ENCODE measurements around the gene CHD8. TPM values are rescaled to one million over a fixed set of nuclear protein-coding genes. Genes with fewer than 3 reads are reported as not detected.

Gene CHD8
- polyA plus RNA-seq, 2 donors = 22.4 to 27.2 TPM

DNA sequence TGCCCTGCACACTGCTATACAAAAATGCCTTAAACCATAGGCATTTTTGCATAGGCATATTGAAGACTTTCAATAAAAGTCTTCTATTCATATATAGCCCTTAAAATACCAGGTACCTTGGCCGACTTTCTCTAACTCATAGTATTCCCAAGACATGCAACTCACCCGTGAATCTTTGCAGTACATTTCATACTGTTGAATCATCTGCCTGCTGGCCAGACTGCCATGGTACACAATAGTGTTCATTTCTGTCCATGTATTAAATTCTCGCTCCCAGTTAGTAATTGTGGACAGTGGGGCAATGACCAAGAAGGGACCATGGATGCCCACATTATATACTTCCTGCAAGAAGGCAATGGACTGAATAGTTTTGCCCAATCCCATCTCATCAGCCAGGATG is 47.8 kb downstream of the CHD8 start:
- 76 to 84% methylated on average over 3 of the region's 3 CpGs for WGBS, 2 donors
- no peak overlapping the region for H3K27ac ChIP-seq (ENCODE audit: low read depth in 2 of 2, low read length in 1 of 2)
- H3K36me3 ChIP-seq (ENCODE audit: control insufficient read depth in 2 of 2, insufficient read depth in 2 of 2, low read length in 1 of 2) = peaks cover 10 to 27% of the 10 kb centered on the region in 2 donors

DNA sequence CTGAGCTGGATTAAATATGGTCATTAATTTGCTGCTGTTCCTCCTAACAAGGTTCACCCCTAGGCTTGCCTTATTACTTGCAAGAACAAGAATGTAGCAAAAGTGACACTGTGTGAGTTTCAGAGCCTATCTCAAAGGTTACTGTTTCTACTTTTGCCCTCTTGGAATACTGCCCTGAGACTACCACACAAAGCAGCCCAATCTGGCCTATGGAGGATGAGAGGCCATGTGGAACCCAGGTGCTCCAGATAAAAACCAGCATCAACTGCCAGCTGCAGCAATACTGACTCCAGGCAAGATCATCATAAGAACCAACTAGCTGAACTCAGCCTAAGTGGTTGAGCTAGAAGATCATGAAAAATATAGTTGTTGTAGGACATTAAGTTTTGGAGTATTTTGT is 49.7 kb downstream of the CHD8 start:
- no peak overlapping the region for H3K27ac ChIP-seq (ENCODE audit: low read depth in 2 of 2, low read length in 1 of 2)
- H3K36me3 ChIP-seq (ENCODE audit: control insufficient read depth in 2 of 2, insufficient read depth in 2 of 2, low read length in 1 of 2) = peaks cover 9 to 32% of the 10 kb centered on the region in 2 donors
- H3K27me3 ChIP-seq (ENCODE audit: control insufficient read depth in 1 of 2, insufficient read depth in 2 of 2, low read length in 2 of 2) = no peaks in the 10 kb centered on the region
- no peaks in the 10 kb centered on the region for H3K4me1 ChIP-seq (ENCODE audit: control insufficient read depth in 2 of 2, insufficient read depth in 2 of 2, low read length in 1 of 2)
- H3K9me3 ChIP-seq (ENCODE audit: control insufficient read depth in 2 of 2, insufficient read depth in 1 of 2, low read depth in 1 of 2, low read length in 1 of 2) = no peaks in the 10 kb centered on the region
- H3K4me3 ChIP-seq (ENCODE audit: low read depth in 1 of 2, low read length in 2 of 2) = no peak overlapping the region

More for the DNA sequence above, 47.8 kb downstream of the CHD8 start:
- H3K9me3 ChIP-seq (ENCODE audit: control insufficient read depth in 2 of 2, insufficient read depth in 1 of 2, low read depth in 1 of 2, low read length in 1 of 2) = no peaks in the 10 kb centered on the region
- no peaks in the 10 kb centered on the region for H3K4me1 ChIP-seq (ENCODE audit: control insufficient read depth in 2 of 2, insufficient read depth in 2 of 2, low read length in 1 of 2)
- no peaks in the 10 kb centered on the region for H3K27me3 ChIP-seq (ENCODE audit: control insufficient read depth in 1 of 2, insufficient read depth in 2 of 2, low read length in 2 of 2)
- H3K4me3 ChIP-seq (ENCODE audit: low read depth in 1 of 2, low read length in 2 of 2) = no peak overlapping the region

DNA sequence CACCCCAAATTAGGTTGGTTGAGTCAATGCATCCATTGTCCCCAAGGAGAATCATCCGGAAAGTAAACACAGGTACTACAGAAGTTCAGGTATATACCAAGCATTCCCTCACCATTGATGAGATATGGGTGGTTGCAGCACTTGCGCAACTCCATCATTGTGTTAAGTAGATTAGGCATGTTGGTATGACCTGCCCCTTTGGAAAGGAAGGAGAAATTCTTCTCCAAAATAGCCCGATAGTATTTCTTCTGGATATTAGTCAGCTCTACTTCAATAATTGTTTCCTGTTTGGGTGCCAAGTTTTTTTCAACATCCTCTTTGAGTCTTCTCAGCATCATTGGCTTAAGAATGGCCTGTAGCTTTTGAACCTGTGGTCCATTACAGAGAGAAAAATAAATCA is 50.8 kb downstream of the CHD8 start:
- whole genome bisulfite sequencing, 2 donors = 67 to 71% methylated on average over 3 of the region's 3 CpGs
- Histone ChIP-seq H3K4me1 (ENCODE audit: control insufficient read depth in 2 of 2, insufficient read depth in 2 of 2, low read length in 1 of 2) (no peaks in the 10 kb centered on the region), H3K27me3 (ENCODE audit: control insufficient read depth in 1 of 2, insufficient read depth in 2 of 2, low read length in 2 of 2) (no peaks in the 10 kb centered on the region), H3K27ac (ENCODE audit: low read depth in 2 of 2, low read length in 1 of 2) (no peak overlapping the region), H3K4me3 (ENCODE audit: low read depth in 1 of 2, low read length in 2 of 2) (no peak overlapping the region), H3K9me3 (ENCODE audit: control insufficient read depth in 2 of 2, insufficient read depth in 1 of 2, low read depth in 1 of 2, low read length in 1 of 2) (no peaks in the 10 kb centered on the region), H3K36me3 (ENCODE audit: control insufficient read depth in 2 of 2, insufficient read depth in 2 of 2, low read length in 1 of 2) (peaks cover 13 to 32% of the 10 kb centered on the region in 2 donors)

DNA sequence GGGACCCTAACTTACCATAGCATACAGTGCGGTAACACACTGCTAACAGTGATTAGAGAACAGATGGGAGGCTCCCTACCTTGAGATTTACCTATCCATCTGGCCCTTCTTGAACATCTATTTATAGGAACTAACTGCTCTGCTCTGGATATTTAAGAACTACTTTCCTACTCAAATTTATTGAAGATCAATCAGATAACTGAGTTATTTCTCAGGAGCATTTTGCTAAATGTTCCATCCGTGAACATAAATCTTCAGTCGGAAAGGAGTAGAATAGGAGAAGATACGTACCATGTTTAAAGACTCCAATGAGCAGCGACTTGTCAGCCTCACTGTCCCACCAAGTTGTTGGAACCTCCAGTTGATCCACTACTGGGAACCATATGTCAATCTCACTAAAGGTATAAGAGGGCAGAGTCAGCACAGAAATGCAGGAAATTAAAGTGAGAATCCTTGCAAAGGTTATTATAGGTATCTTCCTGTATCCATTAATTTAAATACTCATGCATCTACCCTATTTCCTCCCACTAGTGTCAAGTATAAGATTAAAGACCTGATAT is 56.5 kb downstream of the CHD8 start:
- H3K27me3 ChIP-seq (ENCODE audit: control insufficient read depth in 1 of 2, insufficient read depth in 2 of 2, low read length in 2 of 2) = no peaks in the 10 kb centered on the region
- WGBS, 2 donors = 94 to 96% methylated on average over 5 of the region's 5 CpGs

DNA sequence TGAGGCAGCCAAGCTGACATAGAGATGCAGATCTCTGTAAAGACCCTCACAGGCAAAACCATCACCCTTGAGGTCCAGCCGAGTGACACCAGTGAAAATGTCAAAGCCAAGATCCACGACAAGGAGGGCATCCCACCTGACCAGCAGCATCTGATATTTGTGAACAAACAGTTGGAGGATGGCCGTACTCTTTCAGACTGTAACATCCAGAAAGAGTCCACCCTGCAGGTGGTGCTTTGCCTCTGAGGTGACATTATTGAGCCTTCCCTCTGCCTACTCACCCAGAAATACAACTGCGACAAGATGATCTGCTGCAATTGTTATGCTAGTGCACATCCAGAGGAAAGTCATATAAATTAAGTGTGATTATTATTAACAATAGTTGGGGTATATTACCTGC is 57.0 kb downstream of the CHD8 start:
- Histone ChIP-seq H3K36me3 (ENCODE audit: control insufficient read depth in 2 of 2, insufficient read depth in 2 of 2, low read length in 1 of 2) (peaks cover 26 to 27% of the 10 kb centered on the region in 2 donors), H3K4me3 (ENCODE audit: low read depth in 1 of 2, low read length in 2 of 2) (no peak overlapping the region), H3K9me3 (ENCODE audit: control insufficient read depth in 2 of 2, insufficient read depth in 1 of 2, low read depth in 1 of 2, low read length in 1 of 2) (no peaks in the 10 kb centered on the region), H3K27me3 (ENCODE audit: control insufficient read depth in 1 of 2, insufficient read depth in 2 of 2, low read length in 2 of 2) (no peaks in the 10 kb centered on the region), H3K27ac (ENCODE audit: low read depth in 2 of 2, low read length in 1 of 2) (no peak overlapping the region), H3K4me1 (ENCODE audit: control insufficient read depth in 2 of 2, insufficient read depth in 2 of 2, low read length in 1 of 2) (no peaks in the 10 kb centered on the region)
- 92 to 99% methylated on average over 4 of the region's 4 CpGs for WGBS, 2 donors

More for the DNA sequence above, 56.5 kb downstream of the CHD8 start:
- Histone ChIP-seq H3K36me3 (ENCODE audit: control insufficient read depth in 2 of 2, insufficient read depth in 2 of 2, low read length in 1 of 2) (peaks cover 22 to 25% of the 10 kb centered on the region in 2 donors), H3K4me3 (ENCODE audit: low read depth in 1 of 2, low read length in 2 of 2) (no peak overlapping the region), H3K4me1 (ENCODE audit: control insufficient read depth in 2 of 2, insufficient read depth in 2 of 2, low read length in 1 of 2) (no peaks in the 10 kb centered on the region), H3K9me3 (ENCODE audit: control insufficient read depth in 2 of 2, insufficient read depth in 1 of 2, low read depth in 1 of 2, low read length in 1 of 2) (no peaks in the 10 kb centered on the region), H3K27ac (ENCODE audit: low read depth in 2 of 2, low read length in 1 of 2) (no peak overlapping the region)

DNA sequence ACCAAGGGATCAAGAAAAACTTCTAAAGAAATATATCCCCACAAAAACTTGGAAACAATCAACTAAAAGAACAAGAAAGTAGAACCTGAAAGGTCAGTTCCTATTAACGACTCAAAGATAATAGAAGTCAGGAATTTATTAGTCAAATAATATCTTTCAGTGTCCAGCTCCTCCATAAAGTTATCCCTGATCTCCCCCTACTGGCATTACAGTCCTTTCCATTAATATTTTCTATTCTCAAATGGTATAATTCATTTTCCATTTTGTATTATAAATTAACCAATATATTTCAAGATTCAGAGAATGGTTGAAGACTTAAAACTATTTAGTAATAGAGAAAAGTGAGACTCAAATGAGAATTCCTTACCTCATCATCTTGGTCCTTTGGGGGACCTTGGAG is 60.5 kb downstream of the CHD8 start:
- Histone ChIP-seq H3K27ac (ENCODE audit: low read depth in 2 of 2, low read length in 1 of 2) (no peak overlapping the region), H3K27me3 (ENCODE audit: control insufficient read depth in 1 of 2, insufficient read depth in 2 of 2, low read length in 2 of 2) (no peaks in the 10 kb centered on the region), H3K9me3 (ENCODE audit: control insufficient read depth in 2 of 2, insufficient read depth in 1 of 2, low read depth in 1 of 2, low read length in 1 of 2) (no peaks in the 10 kb centered on the region), H3K4me3 (ENCODE audit: low read depth in 1 of 2, low read length in 2 of 2) (no peak overlapping the region), H3K4me1 (ENCODE audit: control insufficient read depth in 2 of 2, insufficient read depth in 2 of 2, low read length in 1 of 2) (no peaks in the 10 kb centered on the region), H3K36me3 (ENCODE audit: control insufficient read depth in 2 of 2, insufficient read depth in 2 of 2, low read length in 1 of 2) (peaks cover 31 to 40% of the 10 kb centered on the region in 2 donors)
- WGBS, 2 donors = 0 to 24% methylated on average over 1 of the region's 1 CpG

DNA sequence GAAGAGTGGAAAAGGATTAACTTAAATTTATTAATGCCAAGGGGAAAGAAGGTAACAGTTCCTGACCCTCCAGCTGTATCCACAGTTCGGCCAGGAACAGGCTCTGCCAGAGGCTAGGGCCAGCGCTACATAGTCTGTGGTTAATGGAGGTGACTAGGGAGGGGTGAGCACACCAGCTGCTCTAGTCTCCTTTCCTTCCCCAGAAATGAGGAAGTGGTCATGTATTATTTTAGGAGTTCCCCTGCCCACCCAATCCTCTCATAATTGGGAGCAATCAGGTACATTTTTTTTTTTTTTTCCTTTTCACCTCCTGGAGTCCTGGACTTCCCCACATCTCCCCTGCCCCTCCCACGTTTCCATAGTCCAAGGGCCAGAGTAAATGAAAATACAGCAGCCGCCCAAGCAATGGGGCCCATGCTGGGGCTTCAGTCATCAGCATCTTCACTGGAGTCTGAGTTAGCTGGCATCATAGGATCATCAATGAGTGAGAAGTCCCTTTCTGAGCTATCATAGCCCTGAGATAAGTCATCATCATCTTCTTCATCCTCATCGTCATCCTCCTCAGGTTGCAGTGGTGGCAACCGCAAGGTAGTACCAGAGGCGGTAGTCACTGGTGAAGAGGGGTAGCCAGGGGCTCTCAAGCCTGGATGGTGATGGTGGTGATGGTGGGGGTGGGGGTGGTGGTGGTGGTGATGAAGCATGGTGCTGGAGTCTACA is 70.6 kb downstream of the CHD8 start:
- 85% methylated on average over 7 of the region's 7 CpGs for WGBS, 2 donors
- Histone ChIP-seq H3K36me3 (ENCODE audit: control insufficient read depth in 2 of 2, insufficient read depth in 2 of 2, low read length in 1 of 2) (peaks cover 0 to 12% of the 10 kb centered on the region in 2 donors), H3K9me3 (ENCODE audit: control insufficient read depth in 2 of 2, insufficient read depth in 1 of 2, low read depth in 1 of 2, low read length in 1 of 2) (no peaks in the 10 kb centered on the region), H3K27ac (ENCODE audit: low read depth in 2 of 2, low read length in 1 of 2) (no peak overlapping the region), H3K27me3 (ENCODE audit: control insufficient read depth in 1 of 2, insufficient read depth in 2 of 2, low read length in 2 of 2) (no peaks in the 10 kb centered on the region), H3K4me1 (ENCODE audit: control insufficient read depth in 2 of 2, insufficient read depth in 2 of 2, low read length in 1 of 2) (no peaks in the 10 kb centered on the region), H3K4me3 (ENCODE audit: low read depth in 1 of 2, low read length in 2 of 2) (no peak overlapping the region)

DNA sequence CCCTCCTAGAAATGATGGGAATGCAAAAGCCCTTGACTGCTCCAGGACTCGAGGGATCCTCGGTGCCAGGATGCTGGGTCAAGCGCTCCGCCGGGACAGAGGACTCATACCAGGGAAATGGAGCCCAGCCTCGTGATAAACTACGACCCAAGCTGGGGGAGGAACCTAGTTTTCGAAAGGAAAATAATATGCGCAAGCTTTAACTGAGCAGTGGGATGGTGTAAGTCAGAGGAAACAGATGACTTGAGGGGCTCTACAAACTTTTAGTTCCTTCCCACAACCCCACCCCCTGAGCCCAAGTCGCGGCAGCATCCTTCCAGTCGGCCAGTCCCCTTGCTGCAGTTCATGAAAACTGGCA is 71.5 kb downstream of the CHD8 start:
- Histone ChIP-seq H3K4me3 (ENCODE audit: low read depth in 1 of 2, low read length in 2 of 2) (peak overlapping the region; percentile 88 to 91), H3K4me1 (ENCODE audit: control insufficient read depth in 2 of 2, insufficient read depth in 2 of 2, low read length in 1 of 2) (no peaks in the 10 kb centered on the region), H3K36me3 (ENCODE audit: control insufficient read depth in 2 of 2, insufficient read depth in 2 of 2, low read length in 1 of 2) (peaks cover 0 to 9% of the 10 kb centered on the region in 2 donors), H3K27me3 (ENCODE audit: control insufficient read depth in 1 of 2, insufficient read depth in 2 of 2, low read length in 2 of 2) (no peaks in the 10 kb centered on the region), H3K9me3 (ENCODE audit: control insufficient read depth in 2 of 2, insufficient read depth in 1 of 2, low read depth in 1 of 2, low read length in 1 of 2) (no peaks in the 10 kb centered on the region), H3K27ac (ENCODE audit: low read depth in 2 of 2, low read length in 1 of 2) (peak overlapping the region; percentile 85 to 93)
- 1 to 3% methylated on average over 12 of the region's 12 CpGs for WGBS, 2 donors

DNA sequence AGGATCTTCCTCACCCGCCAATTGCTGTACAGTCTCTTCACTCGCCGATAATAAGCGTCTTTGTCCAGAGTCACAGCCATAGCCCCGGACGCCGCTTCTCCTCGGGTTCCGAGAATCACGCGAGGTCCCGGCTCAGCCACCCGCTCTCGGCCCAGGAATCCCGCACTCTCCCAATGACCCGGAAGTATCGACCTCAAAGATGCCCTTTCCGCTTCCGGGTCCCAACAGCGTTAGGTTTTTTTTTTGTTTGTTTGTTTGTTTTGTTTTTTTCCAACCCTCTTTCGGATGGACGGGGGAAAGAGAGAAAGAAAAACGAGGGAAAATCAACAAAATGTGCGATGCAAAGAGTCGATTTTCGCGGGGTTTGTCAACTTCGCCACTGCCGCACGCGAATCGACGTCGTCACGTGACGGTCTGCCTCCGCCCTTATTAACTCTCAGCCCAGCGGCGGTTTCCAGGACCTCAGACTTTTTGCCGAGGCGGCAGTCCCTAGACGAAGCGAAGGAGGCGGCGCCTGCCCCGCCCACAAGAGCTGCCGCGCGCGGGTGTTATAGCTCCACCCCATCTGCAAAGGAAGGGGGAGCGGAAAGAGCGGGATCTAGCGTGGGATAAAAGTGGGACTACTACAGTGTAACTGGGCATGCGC is 72.0 kb downstream of the CHD8 start, which contains the start of gene SUPT16H:
SUPT16H (minus strand) TSS at position 172 of the 646 bp plus-strand sequence; CDS start at position 80, 92 bp downstream.
- Histone ChIP-seq H3K4me3 (ENCODE audit: low read depth in 1 of 2, low read length in 2 of 2) (peak within 1 kb of the TSS; percentile 88 to 91), H3K27me3 (ENCODE audit: control insufficient read depth in 1 of 2, insufficient read depth in 2 of 2, low read length in 2 of 2) (no peaks in the 10 kb centered on the region), H3K9me3 (ENCODE audit: control insufficient read depth in 2 of 2, insufficient read depth in 1 of 2, low read depth in 1 of 2, low read length in 1 of 2) (no peaks in the 10 kb centered on the region), H3K36me3 (ENCODE audit: control insufficient read depth in 2 of 2, insufficient read depth in 2 of 2, low read length in 1 of 2) (peaks cover 0 to 9% of the 10 kb centered on the region in 2 donors), H3K4me1 (ENCODE audit: control insufficient read depth in 2 of 2, insufficient read depth in 2 of 2, low read length in 1 of 2) (no peaks in the 10 kb centered on the region), H3K27ac (ENCODE audit: low read depth in 2 of 2, low read length in 1 of 2) (peak within 1 kb of the TSS; percentile 85 to 93)
- 0% methylated on average over 54 of the region's 54 CpGs for WGBS, 2 donors
